Panc1 (cell line): ENCODE results near the gene PTGDS.

Source experiments
- CTCF ChIP-seq: fragments of 450-650 bp; IDR thresholded peaks from 2 replicates; pipeline ENCODE4 v1.5.1; 2017; ENCODE audit warnings: mild to moderate bottlenecking
- POLR2AphosphoS5 ChIP-seq: IDR thresholded peaks from 2 replicates; pipeline ENCODE4 v1.6.1; 2012; ENCODE audit warnings: mild to moderate bottlenecking, low read depth, low read length, moderate library complexity
- SIN3A ChIP-seq: IDR thresholded peaks from 2 replicates; pipeline ENCODE4 v1.6.1; 2012; ENCODE audit warnings: low read depth, mild to moderate bottlenecking, low read length, moderate library complexity, borderline replicate concordance; ENCODE audit not compliant: insufficient read depth
- TCF7L2 ChIP-seq: IDR thresholded peaks from 2 replicates; pipeline ENCODE4 v1.6.1; 2011; ENCODE audit warnings: mild to moderate bottlenecking, low read depth, low read length, inconsistent platforms
- TF ChIP-seq, protein P1 (sequence below), 2 experiments: IDR thresholded peaks; 2 replicates each; pipeline ENCODE4 v1.6.1; 2011 to 2012; ENCODE audit warnings: low read depth in 2 of 2, control low read depth in 1 of 2, low read length in 1 of 2, mild to moderate bottlenecking in 1 of 2, moderate library complexity in 1 of 2; ENCODE audit not compliant: insufficient read depth in 1 of 2

- TF ChIP-seq CTCF (no peak), SIN3A (no peak), POLR2AphosphoS5 (no peak), TCF7L2 (no peak)
- TF ChIP-seq, protein P1, sequence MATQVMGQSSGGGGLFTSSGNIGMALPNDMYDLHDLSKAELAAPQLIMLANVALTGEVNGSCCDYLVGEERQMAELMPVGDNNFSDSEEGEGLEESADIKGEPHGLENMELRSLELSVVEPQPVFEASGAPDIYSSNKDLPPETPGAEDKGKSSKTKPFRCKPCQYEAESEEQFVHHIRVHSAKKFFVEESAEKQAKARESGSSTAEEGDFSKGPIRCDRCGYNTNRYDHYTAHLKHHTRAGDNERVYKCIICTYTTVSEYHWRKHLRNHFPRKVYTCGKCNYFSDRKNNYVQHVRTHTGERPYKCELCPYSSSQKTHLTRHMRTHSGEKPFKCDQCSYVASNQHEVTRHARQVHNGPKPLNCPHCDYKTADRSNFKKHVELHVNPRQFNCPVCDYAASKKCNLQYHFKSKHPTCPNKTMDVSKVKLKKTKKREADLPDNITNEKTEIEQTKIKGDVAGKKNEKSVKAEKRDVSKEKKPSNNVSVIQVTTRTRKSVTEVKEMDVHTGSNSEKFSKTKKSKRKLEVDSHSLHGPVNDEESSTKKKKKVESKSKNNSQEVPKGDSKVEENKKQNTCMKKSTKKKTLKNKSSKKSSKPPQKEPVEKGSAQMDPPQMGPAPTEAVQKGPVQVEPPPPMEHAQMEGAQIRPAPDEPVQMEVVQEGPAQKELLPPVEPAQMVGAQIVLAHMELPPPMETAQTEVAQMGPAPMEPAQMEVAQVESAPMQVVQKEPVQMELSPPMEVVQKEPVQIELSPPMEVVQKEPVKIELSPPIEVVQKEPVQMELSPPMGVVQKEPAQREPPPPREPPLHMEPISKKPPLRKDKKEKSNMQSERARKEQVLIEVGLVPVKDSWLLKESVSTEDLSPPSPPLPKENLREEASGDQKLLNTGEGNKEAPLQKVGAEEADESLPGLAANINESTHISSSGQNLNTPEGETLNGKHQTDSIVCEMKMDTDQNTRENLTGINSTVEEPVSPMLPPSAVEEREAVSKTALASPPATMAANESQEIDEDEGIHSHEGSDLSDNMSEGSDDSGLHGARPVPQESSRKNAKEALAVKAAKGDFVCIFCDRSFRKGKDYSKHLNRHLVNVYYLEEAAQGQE (IDR thresholded peaks at IDR 0.05; ENCODE audit: insufficient read depth in 1 of 2, low read depth in 2 of 2, low read length in 1 of 2), result no peak
These were observed 965 bp downstream of the PTGDS start for GRCh38 chr9:136978073-136978864.
